NCI-H510A (cell line): ENCODE measurements around the gene NDFIP1.
"Not testable (repeated sequence)": the region's sequence is repeated elsewhere in the genome, so short reads cannot be mapped to it uniquely, and the experiment has no call there.

Experiments
- DNase-seq: peaks from one replicate; lab custom pipeline; 2025; lab: John Stamatoyannopoulos, UW

The NDFIP1 gene

DNA sequence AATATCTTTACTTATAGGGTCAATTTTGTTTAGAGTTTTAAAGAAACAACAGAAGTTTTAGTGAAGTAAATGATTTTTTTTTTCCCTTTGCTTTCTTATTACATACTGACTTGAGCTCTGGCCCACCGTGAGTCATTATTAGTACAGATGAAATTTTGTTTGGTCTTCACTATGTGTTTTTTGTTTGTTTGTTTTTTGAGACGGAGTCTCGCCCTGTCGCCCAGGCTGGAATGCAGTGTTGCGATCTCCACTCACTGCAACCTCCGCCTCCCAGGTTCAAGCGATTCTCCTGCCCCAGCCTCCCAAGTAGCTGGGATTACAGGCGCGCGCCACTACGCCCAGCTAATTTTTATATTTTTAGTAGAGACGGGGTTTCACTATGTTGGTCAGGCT, 45.9 kb downstream of the NDFIP1 start:
- DNase-seq, result not testable (repeated sequence)

DNA sequence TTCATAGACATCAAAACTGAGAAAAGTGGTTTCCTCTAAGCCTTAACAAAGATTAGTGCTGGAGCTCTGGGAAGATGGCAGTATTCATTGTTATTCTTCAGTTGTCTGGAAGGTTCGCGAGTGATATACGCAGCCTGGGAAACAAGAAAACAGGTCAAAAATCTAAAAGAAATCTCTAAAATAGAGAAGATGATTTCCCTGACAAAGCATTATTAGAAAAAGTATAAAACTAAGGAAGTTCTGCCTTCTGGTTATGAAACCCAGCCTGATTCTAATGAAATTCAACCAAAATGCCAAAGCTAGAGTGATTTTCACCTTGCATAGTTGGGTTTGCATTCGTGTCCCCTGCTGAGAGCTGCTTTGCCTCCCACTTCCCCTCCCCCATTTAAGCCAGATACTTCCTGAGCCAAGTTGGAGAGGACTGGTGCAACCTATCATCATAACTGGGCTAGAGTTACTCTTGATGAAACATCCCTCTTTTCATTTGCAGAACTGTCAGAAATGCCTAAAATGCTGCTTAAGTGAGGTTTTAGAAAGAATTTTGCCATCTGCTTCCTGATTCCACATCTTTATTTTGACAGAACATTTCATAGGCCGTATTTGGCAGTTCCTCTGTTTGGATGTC, 48.4 kb downstream of the NDFIP1 start:
- no peak for DNase-seq

DNA sequence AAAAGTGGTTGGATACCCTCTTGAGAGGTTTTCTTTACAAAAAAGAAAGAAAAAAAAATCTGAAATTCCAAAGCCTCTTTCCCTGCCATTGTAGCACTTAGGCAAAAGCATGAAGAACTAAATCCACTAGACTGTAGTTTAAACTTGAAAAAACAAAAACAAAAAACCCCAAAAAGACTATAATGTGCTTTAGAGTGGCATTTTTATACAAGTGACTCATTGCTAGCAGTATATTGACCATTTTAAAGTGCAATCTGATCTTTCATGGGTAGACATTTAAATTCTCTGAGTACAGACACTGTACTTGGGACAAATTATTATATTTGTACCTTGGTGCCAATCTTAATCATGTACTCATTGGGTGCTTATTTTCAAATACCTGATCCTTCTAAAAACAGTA, 50.8 kb downstream of the NDFIP1 start:
- DNase-seq, result no peak

DNA sequence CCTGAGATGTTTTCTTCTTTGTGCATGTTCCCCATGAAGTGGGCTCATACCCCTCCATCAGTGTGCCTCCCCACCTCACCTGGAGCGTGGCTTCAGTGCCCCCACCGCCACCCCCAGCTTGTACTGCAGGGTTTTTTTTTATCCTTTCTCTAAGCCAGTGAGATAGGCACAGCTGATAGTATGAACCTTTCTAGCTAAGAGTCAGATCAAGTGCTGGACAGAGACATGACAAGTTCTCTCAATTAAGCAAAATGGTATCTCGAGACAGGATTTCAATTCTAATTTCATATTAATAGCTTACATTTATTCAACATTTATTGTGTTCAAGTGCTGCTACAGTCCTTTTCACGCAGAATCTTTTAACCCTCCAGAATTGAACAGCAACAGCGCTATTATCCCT, 55.7 kb downstream of the NDFIP1 start:
- no peak for DNase-seq

DNA sequence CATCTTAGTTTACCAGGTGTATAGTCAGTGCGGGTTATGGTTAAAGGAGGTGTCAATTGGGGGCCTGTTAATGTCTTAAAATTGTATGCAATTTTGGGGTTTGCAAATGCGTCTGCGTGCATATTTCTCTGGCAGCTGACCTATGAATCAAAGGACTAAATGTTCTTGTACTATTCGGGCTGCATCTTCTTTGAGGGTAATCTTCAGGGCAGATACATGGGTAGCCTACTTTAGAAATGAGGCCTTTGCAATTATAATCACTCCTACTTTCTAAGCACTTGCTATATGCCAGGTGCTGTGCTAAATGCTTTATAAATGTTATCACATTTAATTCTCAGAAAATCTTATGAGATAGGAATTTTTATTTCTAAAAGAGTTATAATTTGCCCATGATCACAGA, 58.2 kb downstream of the NDFIP1 start:
- DNase-seq, result no peak

DNA sequence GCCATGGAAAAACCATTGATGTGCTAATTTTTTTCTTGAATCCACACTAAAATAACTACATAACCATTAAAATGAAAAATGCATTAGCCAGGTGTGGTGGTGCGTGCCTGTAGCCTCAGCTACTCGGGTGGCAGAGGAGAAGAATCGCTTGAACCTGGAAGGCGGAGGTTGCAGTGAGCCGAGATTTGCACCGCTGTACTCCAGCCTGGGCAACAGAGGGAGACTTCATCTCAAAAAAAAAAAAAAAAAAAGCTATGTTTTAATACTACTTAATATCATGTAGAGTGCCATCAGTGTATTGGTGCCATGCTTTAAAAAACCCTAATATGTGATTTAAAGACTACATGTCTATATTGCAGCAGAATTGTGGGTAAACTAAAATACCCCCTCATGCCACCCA, 58.9 kb downstream of the NDFIP1 start:
- no peak for DNase-seq

DNA sequence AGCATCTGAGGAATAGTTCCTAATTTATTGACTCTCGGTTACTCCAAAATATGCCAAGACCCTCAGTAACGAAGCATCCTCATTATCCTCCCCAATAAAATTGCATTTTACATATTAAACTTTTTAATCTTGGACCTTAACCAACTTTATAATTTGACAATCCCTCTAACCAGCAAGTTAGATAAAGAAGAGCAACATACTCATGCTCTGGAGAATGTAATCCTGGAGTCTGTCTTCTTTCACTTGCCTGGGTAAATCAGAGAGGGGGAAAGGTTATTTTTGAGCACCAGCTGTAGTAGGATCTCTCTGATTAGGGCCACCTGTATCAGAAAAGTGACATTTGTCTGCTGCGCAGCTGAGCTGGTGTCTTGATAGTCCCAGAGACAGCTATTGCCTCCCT, 59.8 kb downstream of the NDFIP1 start:
- DNase-seq, result no peak

DNA sequence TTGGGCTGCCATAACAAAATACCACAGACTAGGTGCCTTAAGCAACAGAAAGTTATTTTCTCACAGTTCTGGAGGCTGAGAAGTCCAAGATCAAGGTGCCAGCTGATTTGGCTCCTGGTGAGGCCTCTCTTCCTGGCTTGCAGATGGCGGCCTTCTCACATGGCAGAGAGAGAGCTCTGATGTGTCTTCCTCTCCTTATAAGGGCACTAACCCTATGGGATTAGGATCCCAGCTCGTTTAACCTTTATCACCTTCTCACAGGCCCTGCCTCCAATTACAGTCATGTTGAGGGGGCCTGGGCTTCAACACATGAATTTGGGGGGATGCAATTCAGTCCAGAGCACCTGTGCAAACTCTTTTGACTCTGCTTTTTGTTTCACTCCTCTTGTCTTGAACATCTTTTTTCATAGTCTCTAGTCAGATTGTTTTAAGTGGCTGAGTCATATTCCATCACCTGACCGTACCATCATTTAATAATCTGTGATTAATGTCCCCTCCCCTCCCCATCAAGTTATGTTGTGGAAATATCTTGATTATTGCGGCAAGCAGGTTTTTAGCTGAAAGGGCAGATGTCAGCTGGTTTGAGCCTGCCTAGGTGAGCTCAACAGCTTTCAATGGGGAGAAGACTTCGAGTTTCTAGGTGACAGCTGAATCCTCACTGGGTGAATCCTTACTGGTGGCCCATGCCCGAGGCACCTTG, 61.8 kb downstream of the NDFIP1 start:
- DNase-seq, result no peak

DNA sequence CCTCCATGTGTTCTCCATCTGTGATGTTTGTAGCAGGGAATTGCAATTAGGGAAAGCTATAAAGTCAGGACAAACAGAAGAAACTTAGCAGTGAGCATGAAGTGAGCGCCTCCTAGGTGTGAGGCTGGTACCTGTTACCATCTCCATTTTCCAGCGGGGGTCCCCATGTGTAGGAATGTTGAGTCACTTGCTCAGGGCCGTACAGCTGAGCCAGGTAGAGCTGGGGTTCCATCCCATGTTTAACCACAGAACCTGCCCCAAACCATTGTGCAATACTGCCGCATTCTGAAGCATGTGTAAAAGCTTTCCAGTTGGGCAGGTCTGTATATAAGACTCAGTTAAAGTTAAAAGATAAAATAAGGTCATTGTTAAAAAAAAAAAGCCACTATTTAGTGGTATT, 62.7 kb downstream of the NDFIP1 start:
- no peak for DNase-seq

DNA sequence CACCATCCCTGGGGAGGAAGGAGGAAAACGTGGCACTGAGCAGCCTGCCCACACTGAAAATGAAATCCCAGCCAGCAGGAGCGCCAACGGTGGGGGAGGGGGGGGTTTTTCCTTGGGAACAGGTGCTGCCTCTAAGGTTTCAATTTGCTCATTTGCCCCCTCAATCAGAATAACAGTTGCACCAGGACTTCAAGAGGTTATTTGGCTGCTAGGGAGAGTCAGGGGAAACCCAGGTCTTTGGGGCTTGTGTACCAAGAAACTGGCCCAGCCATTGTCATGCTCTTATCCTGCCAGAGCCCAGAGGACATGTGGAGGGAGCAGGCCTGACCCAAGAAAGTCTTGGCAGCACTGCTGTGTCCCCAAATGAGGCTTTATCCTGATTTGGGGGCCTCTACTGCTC, 66.5 kb downstream of the NDFIP1 start:
- DNase-seq, result no peak

DNA sequence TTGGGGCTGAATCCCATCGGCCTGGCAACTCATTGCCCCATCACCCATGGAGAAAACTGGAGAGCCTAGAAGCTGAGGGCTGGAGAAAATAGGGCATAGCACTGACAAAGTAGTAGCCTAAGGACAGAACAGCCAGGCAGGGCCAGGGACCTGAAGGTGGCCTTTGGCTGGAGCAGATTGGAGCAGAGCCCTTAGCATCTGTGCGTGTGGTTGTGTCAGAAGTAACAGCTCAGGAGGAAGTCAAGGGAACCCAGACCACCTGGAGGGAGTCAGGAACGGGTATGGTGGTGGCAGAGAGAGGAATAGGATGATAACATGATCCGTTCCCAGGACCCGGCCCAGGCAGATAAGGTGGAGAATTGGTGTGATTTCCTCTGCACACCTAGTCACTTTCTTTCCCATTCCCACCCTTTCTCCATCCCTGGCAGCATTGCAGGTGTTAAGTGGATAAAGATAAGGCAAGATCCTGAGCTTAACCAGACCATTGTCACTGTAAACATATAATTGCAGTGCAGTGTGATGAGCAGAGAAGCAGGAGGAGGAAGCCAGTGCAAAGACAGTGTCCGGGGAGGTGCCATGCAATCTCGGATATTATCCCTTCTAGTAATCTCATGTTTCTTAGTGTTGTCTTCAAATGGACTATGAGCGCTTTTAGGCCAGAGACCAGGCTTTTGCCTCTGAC, 67.0 kb downstream of the NDFIP1 start:
- no peak for DNase-seq

DNA sequence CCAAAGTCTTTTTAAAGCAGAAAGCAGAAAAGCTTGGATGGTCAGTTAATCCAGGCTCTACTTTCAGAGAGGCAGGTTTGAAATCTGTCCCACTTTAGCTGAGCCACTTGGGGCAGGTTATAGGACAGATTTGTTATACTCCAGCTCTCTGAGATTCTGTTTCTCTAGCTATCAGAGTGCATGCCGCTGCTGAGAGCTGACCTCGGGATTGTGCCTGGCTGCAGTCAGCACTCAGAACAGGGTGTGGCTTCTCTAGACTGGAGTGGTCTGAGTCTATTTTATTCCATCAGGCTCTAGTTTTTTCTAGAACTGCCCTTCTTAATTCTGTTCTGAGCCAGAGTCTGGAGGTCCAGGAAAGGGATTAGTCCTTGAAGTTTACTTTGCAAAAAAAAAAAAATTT, 67.7 kb downstream of the NDFIP1 start:
- no peak for DNase-seq

DNA sequence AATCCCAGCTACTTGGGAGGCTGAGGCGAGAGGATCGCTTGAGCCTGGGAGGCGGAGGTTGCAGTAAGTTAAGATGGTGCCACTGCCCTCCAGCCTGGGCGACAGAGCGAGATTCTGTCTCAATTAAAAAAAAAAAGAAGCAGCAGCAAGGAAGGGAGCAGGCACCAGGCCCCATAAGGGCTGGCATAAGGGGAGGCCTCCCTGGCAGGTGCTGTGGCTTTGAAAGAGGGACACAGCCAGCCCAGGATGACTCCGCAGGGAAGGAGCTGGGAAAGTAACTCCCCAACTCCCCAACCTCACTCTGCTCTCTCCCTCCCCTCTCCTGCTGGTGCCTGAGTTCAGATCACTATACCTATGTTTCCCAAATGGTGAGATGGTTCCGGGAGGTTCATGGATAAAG, 70.1 kb downstream of the NDFIP1 start:
- no peak for DNase-seq

DNA sequence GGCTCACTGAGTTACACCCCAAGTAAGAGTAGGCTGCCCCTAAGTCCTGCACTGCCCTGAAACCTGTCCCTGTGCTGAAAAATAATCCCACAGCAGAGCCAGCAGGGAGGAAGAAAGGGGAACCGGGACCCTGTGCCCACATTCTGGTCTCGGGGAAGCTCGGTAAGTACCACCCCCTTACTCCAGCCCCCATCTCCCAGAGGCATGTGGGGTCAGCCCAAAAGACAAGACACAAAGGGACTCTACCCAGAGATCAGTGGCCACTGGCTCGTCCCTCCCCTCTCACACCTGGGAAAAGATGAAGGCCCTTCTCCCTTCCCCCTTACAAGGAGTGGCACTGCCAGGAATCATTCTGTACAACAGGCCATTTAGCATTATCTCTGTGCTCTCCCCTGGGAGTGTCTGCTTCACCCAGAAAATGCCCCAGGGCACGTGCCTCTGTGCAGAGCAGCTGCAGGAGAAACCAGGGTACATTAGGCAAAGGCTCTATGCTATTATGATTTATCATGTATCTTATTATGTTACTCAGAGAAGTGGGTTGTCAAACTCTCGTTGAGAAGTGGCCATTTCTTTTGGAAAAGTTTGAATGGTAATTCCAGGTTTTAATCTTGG, 71.3 kb downstream of the NDFIP1 start:
- no peak for DNase-seq

DNA sequence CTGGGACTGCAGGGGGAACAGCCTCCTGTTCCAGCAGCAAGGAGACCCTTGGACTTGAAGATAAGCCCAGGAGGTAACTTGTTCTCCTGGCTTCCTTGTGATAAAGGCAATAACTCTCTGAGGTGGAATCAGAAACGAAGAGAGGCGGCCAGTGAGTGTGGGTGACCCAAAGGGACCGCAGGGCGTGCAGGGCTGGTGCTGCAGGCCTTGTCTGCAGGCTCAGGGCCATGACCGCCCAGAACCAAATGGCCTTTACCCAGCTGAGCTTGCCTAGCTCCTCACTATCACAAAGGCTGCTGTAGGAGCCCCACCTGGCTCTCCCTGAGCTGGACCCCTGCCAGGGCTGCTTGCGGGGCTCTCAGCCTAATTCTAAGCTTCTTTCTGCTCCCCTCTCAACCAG, 72.5 kb downstream of the NDFIP1 start:
- no peak for DNase-seq

DNA sequence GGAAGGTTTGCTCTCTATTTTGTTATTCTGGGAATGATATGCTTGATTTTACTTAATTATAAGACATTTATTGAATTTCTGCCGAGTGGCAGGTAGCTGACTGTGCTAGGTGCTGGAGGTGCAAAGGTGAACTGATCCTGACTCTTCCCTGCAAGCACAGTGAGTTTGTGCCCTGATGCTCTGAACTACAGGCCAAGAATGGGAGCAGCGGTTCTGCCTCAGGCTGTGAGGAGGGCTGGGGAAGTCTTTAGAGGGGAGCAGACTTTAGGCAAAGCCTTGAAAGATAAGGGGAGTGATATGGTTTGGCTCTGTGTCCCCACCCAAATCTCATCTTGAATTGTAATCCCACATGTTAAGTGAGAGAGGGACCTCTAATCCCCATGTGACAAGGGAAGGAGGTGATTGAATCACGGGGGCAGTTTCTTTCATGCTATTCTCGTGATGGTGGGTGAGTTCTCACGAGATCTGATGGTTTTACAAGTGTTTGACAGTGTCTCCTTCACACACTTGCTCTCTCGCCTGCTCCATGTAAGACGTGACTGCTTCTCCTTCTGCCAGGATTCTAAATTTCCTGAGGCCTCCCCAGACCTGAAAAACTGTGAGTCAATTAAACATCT, 73.1 kb downstream of the NDFIP1 start:
- DNase-seq, result no peak

DNA sequence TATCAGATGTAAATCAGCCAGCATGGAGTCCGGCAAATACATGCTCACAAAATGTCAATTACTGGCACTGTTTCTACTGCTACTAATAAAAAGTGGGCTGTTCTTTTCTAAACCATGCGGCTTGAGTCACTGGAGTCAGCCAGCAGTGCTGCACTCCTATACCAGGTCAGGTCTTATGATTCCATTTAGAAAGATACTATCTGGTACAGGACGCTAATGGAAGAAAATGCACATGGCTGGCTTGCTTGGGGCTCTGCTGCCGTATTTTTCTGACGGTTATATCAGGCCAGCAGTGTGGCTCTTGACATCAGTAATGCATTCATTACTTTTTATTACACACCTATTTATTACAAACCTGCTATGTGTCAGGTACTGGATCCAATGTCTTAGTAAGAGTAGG, 74.3 kb downstream of the NDFIP1 start:
- no peak for DNase-seq

DNA sequence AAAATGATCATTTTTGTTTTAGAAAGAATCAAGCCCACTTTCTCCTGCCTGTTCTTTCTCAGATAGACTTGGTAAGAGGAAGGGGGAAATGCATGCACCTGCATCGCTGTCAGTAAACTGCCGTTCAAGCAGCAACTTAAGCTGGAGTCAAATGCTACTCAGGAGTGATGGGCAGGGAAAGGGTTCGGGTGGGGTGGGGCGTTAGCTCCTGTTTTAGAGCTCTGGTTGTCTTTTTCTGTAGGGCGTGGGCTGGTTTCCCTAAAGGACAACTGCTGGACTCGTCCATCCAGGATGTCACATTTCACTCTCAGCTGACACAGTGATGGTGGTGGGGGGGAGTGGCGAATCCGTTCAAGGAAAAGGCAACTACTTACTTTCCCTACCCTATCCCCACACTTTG, 75.0 kb downstream of the NDFIP1 start:
- DNase-seq, result no peak

DNA sequence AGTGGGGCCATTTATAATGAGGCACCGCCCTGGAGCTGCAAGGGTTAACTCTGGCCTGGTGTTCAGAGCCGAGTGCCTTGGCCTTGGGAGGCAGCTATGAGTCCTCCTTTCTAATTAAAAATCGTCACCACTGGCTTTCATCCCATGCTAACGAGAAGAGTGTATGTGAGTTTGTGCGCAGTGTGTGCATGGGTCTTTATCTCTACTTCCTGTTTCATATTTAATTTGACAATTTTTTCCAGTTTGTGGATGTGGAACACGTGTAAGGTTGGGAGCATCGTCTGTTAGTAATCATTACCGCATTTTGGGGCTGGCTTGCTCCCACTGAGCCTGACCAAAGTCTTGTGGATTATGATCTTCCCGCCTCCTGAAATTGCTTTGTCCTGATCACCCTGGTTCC, 76.4 kb downstream of the NDFIP1 start:
- DNase-seq, result no peak

DNA sequence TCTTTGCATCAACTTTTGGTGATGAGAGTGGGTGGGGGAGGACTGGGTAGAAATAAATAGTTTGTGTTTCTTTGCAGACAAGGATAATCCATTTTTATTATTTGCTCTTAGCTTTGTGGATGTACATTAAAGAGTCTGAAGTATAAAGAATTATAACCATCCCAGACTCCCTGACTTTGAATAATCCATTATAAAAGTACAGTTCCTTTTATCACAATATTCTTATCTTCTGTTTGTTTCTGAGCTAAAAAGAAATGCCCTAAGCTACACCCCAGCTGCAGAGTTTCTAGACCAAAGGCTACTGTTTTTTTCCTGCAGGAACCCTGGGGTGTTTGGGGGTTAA, 77.9 kb downstream of the NDFIP1 start:
- no peak for DNase-seq

DNA sequence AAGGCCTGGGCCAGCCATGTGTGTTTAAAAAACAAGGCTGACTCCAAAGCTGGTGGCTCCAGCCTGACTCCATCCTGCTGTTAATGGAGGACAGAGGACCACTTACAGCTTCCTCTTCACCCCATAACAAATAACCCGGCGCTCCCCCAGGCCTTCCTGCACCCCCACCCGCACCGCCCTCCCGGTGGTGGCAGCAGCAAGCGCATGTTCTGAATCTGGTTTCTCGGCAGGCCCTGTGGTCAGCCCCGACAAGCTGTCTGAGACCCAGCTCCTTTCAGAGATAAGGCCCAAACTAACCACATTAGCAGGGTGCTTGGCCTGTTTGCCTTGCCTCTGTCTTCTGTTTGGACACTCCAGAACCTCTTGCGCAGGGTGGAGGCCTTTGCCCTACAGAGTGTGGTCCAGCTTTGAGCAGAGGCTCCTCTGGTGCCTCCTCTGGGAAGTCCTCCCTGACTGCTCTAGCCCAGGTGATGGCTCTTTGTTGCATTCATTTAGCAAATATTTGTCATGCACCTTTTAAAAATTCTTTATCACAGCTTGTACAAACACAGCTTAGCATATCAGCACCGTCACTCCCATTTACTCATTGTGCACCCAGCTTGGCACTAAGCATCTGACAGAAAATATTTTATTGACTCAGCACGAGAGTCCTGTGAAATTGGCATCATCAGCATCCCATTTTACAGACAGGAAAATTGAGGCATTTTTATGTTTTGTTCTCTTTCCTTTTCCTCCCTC, 78.4 kb downstream of the NDFIP1 start:
- DNase-seq, result no peak

DNA sequence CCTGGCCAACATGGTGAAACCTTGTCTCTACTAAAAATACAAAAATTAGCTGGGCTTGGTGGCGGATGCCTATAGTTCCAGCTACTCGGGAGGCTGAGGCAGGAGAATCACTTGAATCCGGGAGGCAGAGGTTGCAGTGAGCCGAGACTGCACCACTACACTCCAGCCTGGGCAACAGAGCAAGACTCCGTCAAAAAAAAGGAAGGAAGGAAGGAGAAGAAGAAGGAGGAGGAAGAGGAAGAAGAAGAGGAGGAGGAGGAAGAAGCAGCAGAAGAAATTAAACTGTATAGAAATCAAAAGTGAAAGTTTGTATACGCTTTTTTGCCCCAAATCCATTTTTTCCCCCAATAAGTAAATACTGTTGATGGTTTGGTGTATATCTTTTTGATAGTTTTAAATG, 80.1 kb downstream of the NDFIP1 start:
- DNase-seq, result not testable (repeated sequence)
